HEK293 (cell line): ENCODE data around the gene MDGA2.

ENCODE experiments used
- CTCF ChIA-PET: fragments of 350-600 bp; formaldehyde crosslinking; extraction: SDS; loops from one replicate; lab custom pipeline; 2021; ENCODE audit warnings: antibody characterized with exemption; lab: Yijun Ruan, JAX
- POLR2A ChIA-PET: fragments of 300-600 bp; formaldehyde crosslinking; extraction: SDS; loops from one replicate; lab custom pipeline; 2020; ENCODE audit warnings: antibody characterized with exemption, inconsistent platforms; lab: Yijun Ruan, JAX
- H3K27ac ChIP-seq: fragments of 200-500 bp; sonication (Bioruptor generic); 2 replicates; pipeline ENCODE4 v1.5.1; 2014; ENCODE audit warnings: low read depth, low read length, control low read depth, inconsistent platforms; ENCODE audit errors: extremely low read depth
- H3K36me3 ChIP-seq, 2 experiments: fragments of 200-500 bp in 1 of 2; sonication (Bioruptor generic) in 1 of 2; 1 replicate in 1 of 2; 2 replicates in 1 of 2; pipeline ENCODE4 v1.5.1; 2014 to 2017; ENCODE audit warnings: inconsistent platforms in 2 of 2, low read length in 2 of 2; ENCODE audit not compliant: control insufficient read depth in 2 of 2, insufficient read depth in 1 of 2
- H3K4me1 ChIP-seq: fragments of 200-500 bp; sonication (Bioruptor generic); 2 replicates; pipeline ENCODE4 v1.5.1; 2014; ENCODE audit warnings: mild to moderate bottlenecking, low read length, inconsistent platforms; ENCODE audit not compliant: control insufficient read depth, insufficient read depth
- H3K4me3 ChIP-seq: 2 replicates; pipeline ENCODE4 v1.5.1; 2011; ENCODE audit warnings: low read depth, mild to moderate bottlenecking, control low read depth, low read length, moderate library complexity
- H3K9me3 ChIP-seq: fragments of 200-500 bp; sonication (Bioruptor generic); 2 replicates; pipeline ENCODE4 v1.5.1; 2014; ENCODE audit warnings: low read depth, low read length, inconsistent platforms; ENCODE audit not compliant: control insufficient read depth, insufficient read depth
- GFI1B ChIP-seq: fragments of 450-650 bp; formaldehyde crosslinking; IDR thresholded peaks from 2 replicates; pipeline ENCODE4 v1.5.1; 2016; ENCODE audit warnings: missing biosample characterization, missing genetic modification characterization
- KLF16 ChIP-seq: fragments of 450-650 bp; formaldehyde crosslinking; IDR thresholded peaks from 2 replicates; pipeline ENCODE4 v1.5.1; 2017; ENCODE audit warnings: missing biosample characterization, missing genetic modification characterization
- KLF8 ChIP-seq: fragments of 450-650 bp; formaldehyde crosslinking; IDR thresholded peaks from 2 replicates; pipeline ENCODE4 v1.5.1; 2016; ENCODE audit warnings: missing biosample characterization, missing genetic modification characterization
- PRDM10 ChIP-seq: fragments of 450-650 bp; formaldehyde crosslinking; IDR thresholded peaks from 2 replicates; pipeline ENCODE4 v1.5.1; 2016; ENCODE audit warnings: missing biosample characterization, missing genetic modification characterization
- REPIN1 ChIP-seq: fragments of 450-650 bp; formaldehyde crosslinking; IDR thresholded peaks from 2 replicates; pipeline ENCODE4 v1.5.1; 2017; ENCODE audit warnings: missing biosample characterization, missing genetic modification characterization, low read depth
- SCRT1 ChIP-seq: fragments of 450-650 bp; formaldehyde crosslinking; IDR thresholded peaks from 2 replicates; pipeline ENCODE4 v1.5.1; 2016; ENCODE audit warnings: missing biosample characterization, missing genetic modification characterization, borderline replicate concordance
- SP3 ChIP-seq: fragments of 450-650 bp; formaldehyde crosslinking; IDR thresholded peaks from 2 replicates; pipeline ENCODE4 v1.5.1; 2016; ENCODE audit warnings: missing biosample characterization, missing genetic modification characterization
- ZBTB49 ChIP-seq: fragments of 450-650 bp; formaldehyde crosslinking; IDR thresholded peaks from 2 replicates; pipeline ENCODE4 v1.5.1; 2016; ENCODE audit warnings: missing biosample characterization, missing genetic modification characterization, low read depth
- ZFP41 ChIP-seq: fragments of 450-650 bp; formaldehyde crosslinking; IDR thresholded peaks from 2 replicates; pipeline ENCODE4 v1.5.1; 2016; ENCODE audit warnings: missing biosample characterization, missing genetic modification characterization, borderline replicate concordance
- ZIC2 ChIP-seq: fragments of 450-650 bp; formaldehyde crosslinking; IDR thresholded peaks from 2 replicates; pipeline ENCODE4 v1.5.1; 2016; ENCODE audit warnings: missing biosample characterization, missing genetic modification characterization
- ZNF112 ChIP-seq: fragments of 450-650 bp; formaldehyde crosslinking; IDR thresholded peaks from 2 replicates; pipeline ENCODE4 v1.5.0; 2017; ENCODE audit warnings: missing biosample characterization, missing genetic modification characterization
- ZNF140 ChIP-seq: fragments of 450-650 bp; formaldehyde crosslinking; IDR thresholded peaks from 2 replicates; pipeline ENCODE4 v1.5.1; 2016; ENCODE audit warnings: missing biosample characterization, missing genetic modification characterization
- ZNF221 ChIP-seq: fragments of 450-650 bp; formaldehyde crosslinking; IDR thresholded peaks from 2 replicates; pipeline ENCODE4 v1.5.1; 2017; ENCODE audit warnings: missing biosample characterization, missing genetic modification characterization, borderline replicate concordance
- ZNF23 ChIP-seq: fragments of 450-650 bp; formaldehyde crosslinking; IDR thresholded peaks from 2 replicates; pipeline ENCODE4 v1.5.1; 2016; ENCODE audit warnings: missing biosample characterization, missing genetic modification characterization, borderline replicate concordance
- ZNF239 ChIP-seq: fragments of 450-650 bp; formaldehyde crosslinking; IDR thresholded peaks from 2 replicates; pipeline ENCODE4 v1.5.1; 2016; ENCODE audit warnings: missing biosample characterization, missing genetic modification characterization
- ZNF280D ChIP-seq: fragments of 450-650 bp; formaldehyde crosslinking; IDR thresholded peaks from 2 replicates; pipeline ENCODE4 v1.5.1; 2016; ENCODE audit warnings: missing biosample characterization, missing genetic modification characterization
- ZNF324 ChIP-seq: fragments of 450-650 bp; formaldehyde crosslinking; IDR thresholded peaks from 2 replicates; pipeline ENCODE4 v1.5.1; 2016; ENCODE audit warnings: missing biosample characterization, missing genetic modification characterization
- ZNF391 ChIP-seq: fragments of 450-650 bp; formaldehyde crosslinking; IDR thresholded peaks from 2 replicates; pipeline ENCODE4 v1.5.1; 2016; ENCODE audit warnings: low read depth, missing biosample characterization, missing genetic modification characterization, borderline replicate concordance
- ZNF530 ChIP-seq: fragments of 450-650 bp; formaldehyde crosslinking; IDR thresholded peaks from 2 replicates; pipeline ENCODE4 v1.5.1; 2016; ENCODE audit warnings: low read depth, missing biosample characterization, missing genetic modification characterization
- ZNF626 ChIP-seq: fragments of 450-650 bp; sonication (Bioruptor Pico); formaldehyde crosslinking; IDR thresholded peaks from 2 replicates; pipeline ENCODE4 v1.5.1; 2018; ENCODE audit warnings: missing biosample characterization, missing genetic modification characterization, inconsistent platforms
- ZNF645 ChIP-seq: fragments of 450-650 bp; formaldehyde crosslinking; IDR thresholded peaks from 2 replicates; pipeline ENCODE4; 2016; ENCODE audit warnings: missing biosample characterization, missing genetic modification characterization
- ZNF654 ChIP-seq: fragments of 450-650 bp; formaldehyde crosslinking; IDR thresholded peaks from 2 replicates; pipeline ENCODE4 v1.5.1; 2016; ENCODE audit warnings: low read depth, missing biosample characterization, missing genetic modification characterization
- ZNF776 ChIP-seq: fragments of 450-650 bp; formaldehyde crosslinking; IDR thresholded peaks from 2 replicates; pipeline ENCODE4 v1.5.0; 2017; ENCODE audit warnings: missing biosample characterization, missing genetic modification characterization, borderline replicate concordance
- ZNF785 ChIP-seq: fragments of 450-650 bp; formaldehyde crosslinking; IDR thresholded peaks from 2 replicates; pipeline ENCODE4 v1.5.1; 2016; ENCODE audit warnings: missing biosample characterization, missing genetic modification characterization
- ZNF830 ChIP-seq: fragments of 450-650 bp; IDR thresholded peaks from 2 replicates; pipeline ENCODE4 v1.5.0; 2018; ENCODE audit warnings: missing biosample characterization, missing genetic modification characterization, low read depth, mild to moderate bottlenecking, moderate library complexity

Gene MDGA2

GRCh38 chr14:47044841-47045240, 630.6 kb downstream of the MDGA2 start (continued):
- TF ChIP-seq ZNF280D (tag by site-specific recombination), result no peak
- no peak for TF ChIP-seq SP3
- no peak for TF ChIP-seq ZNF530 (tag by site-specific recombination)
- TF ChIP-seq GFI1B (tag by site-specific recombination), result no peak
- TF ChIP-seq ZNF626 (tag by site-specific recombination), result no peak

GRCh38 chr14:47040550-47040949, 634.9 kb downstream of the MDGA2 start:
- Histone ChIP-seq H3K27ac (no peak overlapping the region), H3K4me1 (no peaks in the 10 kb centered on the region), H3K9me3 (no peaks in the 10 kb centered on the region), H3K4me3 (no peak overlapping the region), H3K36me3 (no peaks in the 10 kb centered on the region)
- TF ChIP-seq ZNF654 (tag by site-specific recombination) (no peak), ZNF324 (tag by site-specific recombination) (no peak), ZIC2 (tag by site-specific recombination) (no peak), SCRT1 (tag by site-specific recombination) (no peak), ZNF776 (tag by site-specific recombination) (no peak), ZNF140 (tag by site-specific recombination) (no peak), ZNF830 (no peak), ZFP41 (tag by site-specific recombination) (no peak), ZNF112 (no peak), REPIN1 (tag by site-specific recombination) (no peak), ZNF785 (tag by site-specific recombination) (no peak), ZNF239 (tag by site-specific recombination) (no peak), ZNF221 (tag by site-specific recombination) (no peak), KLF16 (tag by site-specific recombination) (no peak), ZBTB49 (no peak), KLF8 (no peak), PRDM10 (no peak), ZNF23 (tag by site-specific recombination) (no peak), ZNF391 (no peak), ZNF645 (tag by site-specific recombination) (no peak)
- CTCF ChIA-PET, result interaction anchor here (0.6 kb wide), 1 partner anchor 457 kb away, joined by 3 read pairs; no protein-coding TSS in a partner anchor
- POLR2A ChIA-PET, result no interaction called here
